GM19351 (cell line): ENCODE measurements around the gene KREMEN1.

Experiments
- ATAC-seq: cut with Tn5 transposase; IDR thresholded peaks from one replicate; pipeline ENCODE4 v1.9.1; 2021; ENCODE audit warnings: mild to moderate bottlenecking, moderate library complexity; ENCODE audit not compliant: unreplicated experiment

The KREMEN1 gene

GRCh38 chr22:29175312-29175835, 102.5 kb downstream of the KREMEN1 start:
- ATAC-seq: no peak

DNA sequence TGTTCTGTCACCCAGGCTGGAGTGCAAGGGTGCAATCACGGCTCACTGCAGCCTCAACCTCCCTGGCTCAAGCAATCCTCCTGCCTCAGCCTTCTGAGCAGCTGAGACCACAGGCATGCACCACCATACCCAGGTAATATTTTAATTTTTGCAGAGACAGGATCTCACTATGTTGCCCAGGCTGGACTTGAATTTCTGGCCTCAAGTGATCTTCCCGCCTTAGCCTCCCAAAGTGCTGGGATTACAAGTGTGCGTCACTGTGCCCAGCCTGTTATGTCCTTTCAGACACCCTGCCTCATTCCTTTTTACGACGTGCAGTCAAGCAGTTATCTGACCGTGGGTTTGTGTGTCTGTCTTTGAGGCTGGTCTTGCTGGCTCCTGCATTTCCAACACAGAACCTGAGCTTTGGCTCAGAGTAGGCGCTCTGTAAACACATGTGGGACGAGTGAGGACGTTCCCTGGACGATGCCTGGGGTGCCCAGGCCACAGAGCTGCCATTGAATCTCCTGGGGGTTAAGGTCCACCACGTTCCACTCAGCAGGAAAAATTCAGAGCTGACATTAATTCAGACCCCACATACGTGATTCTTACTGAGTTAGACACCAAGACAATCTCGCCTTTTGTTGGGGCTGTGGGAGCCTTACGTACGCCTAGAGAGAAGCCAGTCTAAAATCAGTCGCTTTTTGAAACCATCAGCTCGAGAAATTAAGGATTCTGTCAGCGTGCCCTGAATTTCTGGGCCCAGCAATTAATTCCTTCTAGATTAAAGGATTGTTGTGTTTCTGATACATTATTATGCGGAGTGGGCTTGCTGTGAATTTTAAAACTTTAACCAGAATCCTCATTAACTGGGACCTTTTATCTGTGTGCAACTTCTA, 111.4 kb downstream of the KREMEN1 start:
- ATAC-seq: no peak

DNA sequence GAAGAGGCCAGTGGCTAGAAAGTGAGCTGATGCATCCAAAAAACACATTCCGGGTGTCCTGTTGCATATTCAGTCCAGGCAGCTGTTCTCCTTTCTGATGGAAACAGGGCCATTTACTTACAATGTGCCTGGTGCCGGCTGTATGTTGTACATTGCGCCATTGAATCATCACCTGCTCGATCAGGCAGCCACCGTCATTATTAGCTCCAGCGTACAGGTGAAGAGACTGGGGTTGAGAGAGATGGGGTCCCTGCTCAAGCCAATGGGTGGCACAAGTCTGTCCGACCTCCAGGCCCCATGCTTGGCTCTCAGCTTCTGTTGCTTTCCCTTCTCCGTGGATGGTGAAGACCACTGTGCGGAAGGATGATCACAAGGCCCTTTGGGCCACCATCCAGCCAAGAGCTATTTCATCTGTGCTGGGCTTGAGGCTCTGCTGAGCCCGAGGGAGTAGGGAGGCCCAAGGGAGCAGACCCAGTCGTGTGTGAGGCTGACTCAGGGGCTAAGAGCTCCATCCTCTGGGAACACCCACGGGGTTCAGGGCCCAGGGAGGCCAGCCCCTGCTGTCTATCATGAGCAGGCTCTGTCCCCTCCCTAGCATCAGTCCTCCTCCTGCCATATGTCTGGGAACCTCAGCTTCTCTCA, 112.1 kb downstream of the KREMEN1 start:
- no peak for ATAC-seq

DNA sequence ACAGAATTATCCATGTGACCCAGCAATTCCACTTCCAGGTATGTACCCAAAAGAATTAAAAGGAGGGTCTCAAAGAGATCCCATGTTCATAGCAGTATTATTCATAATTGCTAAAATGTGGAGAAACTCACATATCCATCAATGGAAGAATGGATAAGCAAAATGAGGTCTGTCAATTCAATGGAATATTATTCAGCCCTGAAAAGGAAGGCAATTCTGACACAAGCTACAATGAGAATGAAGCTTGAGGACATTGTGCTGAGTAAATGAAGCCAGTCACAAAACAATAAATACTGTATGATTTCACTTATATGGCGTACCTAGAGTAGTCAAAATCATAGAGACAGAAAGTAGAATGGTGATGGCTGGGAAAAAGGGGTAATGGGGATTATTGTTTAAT, 113.5 kb downstream of the KREMEN1 start:
- ATAC-seq: no peak

- ATAC-seq: no peak
These were observed 115.0 kb downstream of the KREMEN1 start for GRCh38 chr22:29187831-29188230.

DNA sequence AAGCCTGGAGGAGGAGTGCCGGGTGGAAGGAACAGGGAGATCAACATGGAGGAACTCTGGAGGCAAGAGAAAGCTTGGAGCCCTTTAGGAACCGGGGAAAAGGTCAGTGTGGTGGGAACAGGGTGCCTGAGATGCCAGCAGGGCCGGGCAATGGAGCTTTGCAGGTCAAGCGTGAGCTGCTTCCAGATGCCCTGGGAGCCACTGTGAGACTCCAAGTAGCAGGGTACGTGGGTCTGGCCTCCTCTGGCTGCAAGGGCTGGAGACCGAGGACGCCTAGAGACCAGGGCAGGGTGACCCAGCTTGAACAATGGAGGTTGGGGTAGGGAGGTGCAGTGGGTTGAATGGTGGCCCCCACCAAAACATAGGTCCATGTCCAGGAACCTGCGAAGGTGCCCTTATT, 117.2 kb downstream of the KREMEN1 start:
- ATAC-seq: no peak

GRCh38 chr22:29190918-29191317, 118.1 kb downstream of the KREMEN1 start:
- ATAC-seq: no peak

- no peak for ATAC-seq
These were observed 120.2 kb downstream of the KREMEN1 start for GRCh38 chr22:29193021-29193420.

- ATAC-seq: no peak
These were observed 121.3 kb downstream of the KREMEN1 start for GRCh38 chr22:29194184-29194583.

DNA sequence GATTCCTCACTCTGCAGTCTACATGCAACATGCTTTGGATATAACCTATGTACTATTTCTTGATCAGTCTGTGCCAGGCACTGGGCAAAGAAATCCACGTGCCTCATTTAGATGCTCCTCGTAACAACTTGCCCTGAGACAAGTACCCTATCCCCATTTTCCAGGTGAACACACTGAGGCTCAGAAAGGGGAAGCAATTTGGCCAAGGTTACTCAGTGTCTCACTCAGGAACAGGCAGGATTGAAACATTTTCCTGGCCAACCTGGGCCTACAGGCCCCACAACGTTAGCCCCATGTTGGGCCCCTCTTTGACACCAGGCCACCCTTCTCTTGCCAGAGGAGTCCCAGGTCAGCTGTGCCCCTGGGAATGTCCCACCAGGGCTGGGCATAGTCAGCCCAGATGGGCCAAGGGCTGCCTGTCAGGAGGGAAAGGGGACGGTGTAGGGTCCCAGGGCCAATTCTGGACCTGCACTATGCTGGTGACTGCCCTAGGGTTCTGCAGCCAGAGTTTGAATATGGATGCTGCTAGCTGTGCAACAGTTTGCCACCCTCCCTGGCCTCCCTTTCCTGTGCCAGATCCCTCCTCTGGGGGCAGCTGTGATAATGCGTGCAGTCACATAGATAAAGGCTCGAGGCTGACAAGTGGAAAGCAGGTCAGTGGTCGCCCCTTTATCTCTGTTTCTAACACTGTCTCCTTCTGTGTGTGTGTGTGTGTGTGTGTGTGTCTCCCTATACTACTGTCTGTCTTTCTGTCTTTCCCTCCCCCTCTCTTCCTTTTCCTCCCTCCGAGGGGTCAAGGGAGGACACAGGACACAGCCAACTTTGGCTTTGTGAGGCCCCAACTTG, 122.5 kb downstream of the KREMEN1 start:
- ATAC-seq: no peak

GRCh38 chr22:29195964-29196666, 123.3 kb downstream of the KREMEN1 start:
- no peak for ATAC-seq

DNA sequence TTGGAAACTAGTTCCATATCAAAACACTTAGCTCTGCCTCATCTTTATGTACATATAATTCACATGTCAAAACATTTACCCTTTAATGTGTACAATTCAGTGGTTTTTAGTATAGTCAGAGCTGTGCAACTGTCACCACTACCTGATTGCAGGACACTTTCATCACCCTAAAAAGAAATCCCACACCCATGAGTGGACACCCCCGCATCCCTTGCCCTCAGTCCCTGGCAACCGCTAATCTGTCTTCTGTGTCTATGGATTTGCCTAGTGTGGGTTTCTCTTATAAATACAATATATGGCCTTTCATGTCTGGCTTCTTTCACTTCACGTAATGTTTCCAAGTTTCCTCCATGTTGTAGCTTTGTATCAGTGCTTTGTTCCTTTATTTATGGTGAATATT, 124.3 kb downstream of the KREMEN1 start:
- ATAC-seq: no peak

DNA sequence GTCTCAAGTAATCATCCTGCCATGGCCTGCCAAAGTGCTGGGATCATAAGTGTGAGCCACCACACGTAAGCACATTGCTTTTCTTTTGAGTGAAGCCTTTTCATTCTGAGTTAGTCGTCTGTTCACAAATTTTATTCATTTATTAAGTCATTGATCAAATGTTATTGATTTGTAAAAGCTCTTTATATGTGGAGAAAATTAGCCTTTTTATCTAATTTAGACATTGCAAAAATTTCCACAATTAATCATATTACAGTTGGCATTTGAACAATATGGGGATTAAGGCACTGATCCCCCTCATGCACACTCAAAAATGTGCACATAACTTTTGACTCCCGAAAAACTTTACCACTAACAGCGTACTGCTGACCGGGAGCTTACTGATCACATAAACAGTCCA, 125.4 kb downstream of the KREMEN1 start:
- no peak for ATAC-seq

GRCh38 chr22:29199702-29200400, 127.0 kb downstream of the KREMEN1 start:
- ATAC-seq: no peak

DNA sequence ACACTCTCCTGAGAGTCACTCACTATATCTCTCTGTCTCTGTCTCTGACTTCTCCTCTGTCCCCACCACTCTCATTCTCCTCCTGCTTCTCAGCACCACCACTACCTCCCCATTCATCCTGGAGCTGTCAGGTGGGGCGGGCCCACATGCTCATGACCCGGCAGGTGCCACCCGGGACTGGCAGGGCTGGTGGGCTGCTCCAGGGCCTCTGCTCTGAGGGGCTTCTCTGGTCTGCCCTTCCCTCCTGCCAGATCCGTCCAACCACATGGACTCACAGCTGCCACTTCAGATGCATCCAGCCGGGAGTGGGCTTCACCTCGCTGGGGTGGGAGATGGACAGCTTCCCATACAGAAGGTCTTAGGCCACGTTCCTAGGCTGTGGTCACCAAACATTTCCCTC, 128.1 kb downstream of the KREMEN1 start:
- ATAC-seq: no peak

GRCh38 chr22:29201782-29202181, 128.9 kb downstream of the KREMEN1 start:
- no peak for ATAC-seq

DNA sequence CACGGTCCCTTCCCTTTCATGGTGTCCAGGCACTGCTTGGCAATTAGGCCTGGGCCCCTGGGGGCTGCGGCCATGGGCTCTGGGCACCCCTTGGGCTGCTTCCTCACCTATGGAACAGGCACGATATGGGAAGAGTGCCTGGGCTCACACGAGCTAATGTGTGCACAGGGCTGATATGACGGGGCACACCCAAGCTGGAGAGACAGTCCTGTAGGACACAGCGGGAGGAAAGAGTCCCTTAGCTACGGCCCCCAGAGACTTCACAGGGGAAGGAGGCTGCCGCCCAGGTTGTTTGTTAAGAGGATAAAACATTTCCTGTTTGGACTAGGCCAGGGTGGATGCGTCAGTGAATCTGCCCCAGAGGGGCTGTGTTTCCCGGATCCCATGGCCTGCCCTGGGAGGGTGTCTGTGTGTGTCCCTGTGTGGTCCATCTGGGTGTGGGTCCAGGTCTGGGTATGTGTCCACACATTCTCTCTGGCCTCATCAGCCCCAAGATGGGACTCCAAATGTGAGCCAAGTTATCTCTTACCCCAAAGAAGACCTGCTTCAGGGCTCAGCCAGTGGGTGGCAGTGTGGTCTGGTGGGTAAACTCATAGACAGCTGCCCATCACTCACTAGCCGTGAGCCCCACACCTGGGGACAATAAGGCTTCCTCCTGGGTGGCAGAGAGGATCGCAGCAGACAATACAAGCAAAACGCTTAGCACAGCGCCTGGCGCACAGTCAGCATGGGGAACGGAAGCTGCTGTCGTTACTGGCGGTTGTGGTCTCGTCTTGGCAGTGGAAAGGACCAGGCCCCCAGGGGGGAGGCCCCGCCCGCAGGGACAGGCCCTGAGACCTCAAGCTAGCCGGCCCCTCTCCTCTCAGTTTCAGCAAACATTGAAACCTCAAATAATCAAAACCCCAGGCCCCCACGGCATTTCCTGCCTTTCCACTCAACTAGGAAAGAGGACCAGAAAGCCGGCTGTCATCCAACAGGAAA, 129.7 kb downstream of the KREMEN1 start:
- peak; percentile 80 for ATAC-seq

- no peak for ATAC-seq
These were observed 130.9 kb downstream of the KREMEN1 start for GRCh38 chr22:29203488-29204454.
